ENCODE data around the gene PDSS2.

DNA sequence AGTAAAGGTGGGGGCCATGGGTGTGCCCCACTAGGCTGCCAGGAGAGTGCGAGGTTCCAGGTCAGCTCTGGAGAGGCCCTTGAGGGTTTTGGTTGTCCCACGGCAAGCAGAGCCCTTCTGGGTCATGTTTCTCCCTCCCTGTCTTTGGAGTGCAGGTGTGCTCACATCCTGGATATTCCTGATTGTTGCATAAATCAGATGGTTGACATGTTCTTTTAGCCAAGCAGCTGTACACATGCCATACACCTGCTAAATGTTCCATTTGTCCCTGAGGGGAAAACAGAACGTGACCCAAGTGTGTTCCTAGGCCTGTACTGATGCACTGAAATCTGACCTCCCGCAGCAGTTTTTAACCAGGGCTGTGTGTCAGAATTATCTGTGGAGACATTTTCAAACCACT lies 266.5 kb downstream of the PDSS2 start:
- TF ChIP-seq POLR2A (IDR thresholded peaks at IDR 0.05; ENCODE audit: low read depth, low read length) (no peak), POLR2AphosphoS5 (IDR thresholded peaks at IDR 0.05; ENCODE audit: low read depth, low read length) (no peak), TAF1 (IDR thresholded peaks at IDR 0.05; ENCODE audit: low read depth, low read length) (no peak), POU2F2 (IDR thresholded peaks at IDR 0.05; ENCODE audit: low read depth, low read length) (no peak)

Measured in GM12891 (cell line).